Ovary (tissue), 3 donors: ENCODE measurements around the gene KIAA0825.

ENCODE experiments used
- POLR2A ChIP-seq: fragments of 450-650 bp; IDR thresholded peaks from one replicate; pipeline ENCODE4 v1.6.1; 2017; ENCODE audit warnings: antibody characterized with exemption, mild to moderate bottlenecking, moderate library complexity
- TF ChIP-seq, protein P1 (sequence below), 3 donors: fragments of 450-650 bp in 2 of 3; fragments of 200-600 bp in 1 of 3; IDR thresholded peaks; one replicate each; pipeline versions ENCODE4 v1.5.1 to v1.8.0; 2016 to 2022; ENCODE audit warnings: antibody characterized with exemption in 3 of 3, mild to moderate bottlenecking in 1 of 3
- donor health status: DM: no; HTN: no; CAD: no.

DNA sequence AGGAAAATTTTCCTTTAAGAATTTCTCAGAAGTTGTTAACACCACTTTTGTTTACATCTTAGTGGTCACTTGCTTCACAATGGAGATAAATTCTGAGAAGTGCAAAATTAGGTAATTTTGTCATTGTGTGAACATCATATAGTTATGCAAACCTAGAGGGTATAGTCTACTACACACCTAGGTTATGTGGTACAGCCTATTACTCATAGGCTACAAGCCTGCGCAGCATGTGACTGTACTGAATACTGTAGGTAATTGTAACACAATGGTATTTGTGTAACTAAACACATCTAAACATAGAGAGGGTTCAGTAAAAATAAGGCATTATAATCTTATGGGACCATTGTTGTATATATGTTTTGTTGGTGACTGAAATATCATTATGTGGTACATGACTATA, 488.3 kb downstream of the KIAA0825 start:
- TF ChIP-seq, protein P1, sequence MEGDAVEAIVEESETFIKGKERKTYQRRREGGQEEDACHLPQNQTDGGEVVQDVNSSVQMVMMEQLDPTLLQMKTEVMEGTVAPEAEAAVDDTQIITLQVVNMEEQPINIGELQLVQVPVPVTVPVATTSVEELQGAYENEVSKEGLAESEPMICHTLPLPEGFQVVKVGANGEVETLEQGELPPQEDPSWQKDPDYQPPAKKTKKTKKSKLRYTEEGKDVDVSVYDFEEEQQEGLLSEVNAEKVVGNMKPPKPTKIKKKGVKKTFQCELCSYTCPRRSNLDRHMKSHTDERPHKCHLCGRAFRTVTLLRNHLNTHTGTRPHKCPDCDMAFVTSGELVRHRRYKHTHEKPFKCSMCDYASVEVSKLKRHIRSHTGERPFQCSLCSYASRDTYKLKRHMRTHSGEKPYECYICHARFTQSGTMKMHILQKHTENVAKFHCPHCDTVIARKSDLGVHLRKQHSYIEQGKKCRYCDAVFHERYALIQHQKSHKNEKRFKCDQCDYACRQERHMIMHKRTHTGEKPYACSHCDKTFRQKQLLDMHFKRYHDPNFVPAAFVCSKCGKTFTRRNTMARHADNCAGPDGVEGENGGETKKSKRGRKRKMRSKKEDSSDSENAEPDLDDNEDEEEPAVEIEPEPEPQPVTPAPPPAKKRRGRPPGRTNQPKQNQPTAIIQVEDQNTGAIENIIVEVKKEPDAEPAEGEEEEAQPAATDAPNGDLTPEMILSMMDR (IDR thresholded peaks at IDR 0.05) = no peak
- TF ChIP-seq POLR2A = no peak
